SIG-M5 treated with dmso at 0.1 percent for 504 hours (cell line): ENCODE results near the gene ZMYM5.
A peak's percentile ranks its signal among the peaks of the same experiment; 100 is the strongest.
"Not testable (repeated sequence)": the region's sequence is repeated elsewhere in the genome, so short reads cannot be mapped to it uniquely, and the experiment has no call there.

Source experiments
- DNase-seq: peaks from one replicate; lab custom pipeline; 2025; ENCODE audit not compliant: unreplicated experiment; lab: John Stamatoyannopoulos, UW

ZMYM5 gene

DNA sequence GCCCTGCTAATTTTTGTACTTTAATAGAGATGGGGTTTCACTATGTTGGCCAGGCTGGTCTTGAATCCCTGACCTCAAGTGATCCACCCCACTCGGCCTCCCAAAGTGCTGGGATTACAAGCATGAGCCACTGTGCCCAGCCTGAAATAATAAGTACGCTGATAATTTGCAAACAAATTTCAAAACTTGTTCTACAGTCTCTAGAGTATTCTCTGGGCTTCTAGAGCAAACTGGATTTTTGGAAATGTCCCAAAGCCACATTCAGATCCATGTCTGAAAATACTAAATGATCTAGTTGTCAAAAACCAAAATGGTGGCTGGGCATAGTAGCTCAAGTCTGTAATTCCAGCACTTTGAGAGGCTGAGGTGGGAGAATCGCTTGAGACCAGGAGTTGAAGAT, 40.8 kb downstream of the ZMYM5 start:
- no peak for DNase-seq

- peak; percentile 24 for DNase-seq
Measured at GRCh38 chr13:19818223-19818842, 45.1 kb downstream of the ZMYM5 start.

DNA sequence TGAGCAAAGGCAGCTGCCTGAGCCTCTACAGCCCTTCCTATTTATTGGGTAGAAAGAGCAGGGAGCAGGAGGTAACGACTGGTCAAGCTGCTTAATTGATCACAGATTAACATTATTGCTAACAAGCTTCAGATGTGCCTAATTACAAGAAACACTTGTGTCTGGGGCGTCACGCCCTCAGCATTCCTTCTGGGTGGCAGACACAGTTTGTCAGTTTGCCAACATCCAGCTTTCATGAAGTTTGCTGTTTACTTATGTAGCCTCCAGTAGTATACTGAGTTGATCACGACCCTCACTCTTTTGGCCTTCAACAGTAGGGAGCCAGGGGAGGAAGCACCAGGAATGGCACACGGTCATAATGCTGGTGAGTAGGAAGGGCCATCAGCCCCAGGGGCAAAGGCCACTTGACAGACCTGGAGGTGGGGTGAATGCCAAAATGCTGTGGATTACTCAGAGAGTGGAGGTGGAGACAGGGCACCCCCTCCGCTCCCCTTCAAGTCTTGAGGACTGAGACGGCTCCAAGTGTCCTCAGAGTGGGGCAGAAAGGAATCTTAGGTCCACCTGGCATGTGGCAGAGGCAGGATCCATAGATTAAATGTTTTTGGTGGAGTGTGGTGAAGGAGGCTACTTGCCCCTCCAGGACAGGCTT, 45.8 kb downstream of the ZMYM5 start:
- DNase-seq = no peak

- DNase-seq = no peak
Measured at GRCh38 chr13:19817106-19817505, 46.3 kb downstream of the ZMYM5 start.

- not testable (repeated sequence) for DNase-seq
Measured at GRCh38 chr13:19815842-19816241, 47.6 kb downstream of the ZMYM5 start.

DNA sequence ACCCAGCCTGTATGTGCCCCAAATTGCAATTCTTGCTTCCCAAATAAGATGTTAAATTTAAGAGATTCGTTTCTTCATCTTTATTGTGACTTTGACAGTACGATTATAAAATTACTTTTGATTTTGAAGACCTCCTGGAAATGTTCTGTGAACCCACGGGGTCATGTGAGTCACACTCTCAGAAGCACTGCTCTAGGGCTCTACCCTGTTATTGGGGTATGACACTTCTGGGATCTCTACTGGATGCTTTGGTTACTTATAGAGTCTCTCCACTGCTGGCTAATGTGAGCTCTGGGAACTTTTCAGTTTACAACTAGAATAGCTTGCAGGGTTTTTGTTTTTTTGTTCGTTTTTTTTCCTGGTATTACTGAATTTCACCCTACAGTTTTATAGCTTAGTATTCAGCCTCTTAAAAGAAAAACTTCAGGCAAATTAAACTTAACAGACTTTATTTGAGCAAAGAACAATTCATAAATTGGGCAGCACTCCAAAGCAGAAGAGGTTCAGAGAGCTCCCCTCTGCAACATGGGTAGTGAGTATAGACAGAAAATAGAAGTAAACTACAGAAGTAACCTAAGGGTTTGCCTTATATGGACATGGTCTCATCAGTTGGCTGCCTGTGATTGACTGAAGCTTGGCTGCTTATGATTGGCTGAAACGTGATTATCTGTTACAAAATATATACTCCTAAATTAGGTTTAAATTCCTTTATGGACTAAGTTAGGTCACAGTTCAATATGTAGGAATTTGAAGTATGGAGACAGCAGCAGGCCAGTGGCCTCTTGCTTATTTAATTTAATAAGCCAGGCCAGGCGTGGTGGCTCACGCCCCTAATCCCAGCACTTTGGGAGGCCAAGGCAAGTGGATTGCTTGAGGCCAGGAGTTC, 52.2 kb downstream of the ZMYM5 start:
- no peak for DNase-seq

- DNase-seq = no peak
Measured at GRCh38 chr13:19810151-19810550, 53.3 kb downstream of the ZMYM5 start.

DNA sequence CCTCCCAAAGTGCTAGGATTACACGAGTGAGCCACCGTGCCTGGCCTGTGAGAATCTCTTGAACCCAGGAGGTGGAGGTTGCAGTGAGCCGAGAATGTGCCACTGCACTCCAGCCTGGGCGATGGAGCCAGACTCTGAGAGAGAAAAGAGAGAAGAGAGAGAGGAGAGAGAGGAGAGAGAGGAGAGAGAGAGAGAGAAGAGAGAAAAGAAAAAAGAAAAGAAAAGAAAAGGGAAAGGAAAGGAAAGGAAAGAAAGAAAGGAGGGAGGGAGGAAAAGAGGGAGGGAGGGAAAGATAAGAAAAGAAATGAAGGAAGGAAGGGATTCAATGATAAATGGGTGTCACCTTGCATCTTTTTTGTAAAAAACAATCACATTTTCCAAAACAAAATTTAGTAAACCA, 57.7 kb downstream of the ZMYM5 start:
- DNase-seq = no peak

GRCh38 chr13:19795956-19796355, 67.5 kb downstream of the ZMYM5 start:
- peak; percentile 43 for DNase-seq

- peak; percentile 86 for DNase-seq
Measured at GRCh38 chr13:19794631-19795030, 68.8 kb downstream of the ZMYM5 start.

GRCh38 chr13:19791953-19792537, 71.4 kb downstream of the ZMYM5 start:
- no peak for DNase-seq

DNA sequence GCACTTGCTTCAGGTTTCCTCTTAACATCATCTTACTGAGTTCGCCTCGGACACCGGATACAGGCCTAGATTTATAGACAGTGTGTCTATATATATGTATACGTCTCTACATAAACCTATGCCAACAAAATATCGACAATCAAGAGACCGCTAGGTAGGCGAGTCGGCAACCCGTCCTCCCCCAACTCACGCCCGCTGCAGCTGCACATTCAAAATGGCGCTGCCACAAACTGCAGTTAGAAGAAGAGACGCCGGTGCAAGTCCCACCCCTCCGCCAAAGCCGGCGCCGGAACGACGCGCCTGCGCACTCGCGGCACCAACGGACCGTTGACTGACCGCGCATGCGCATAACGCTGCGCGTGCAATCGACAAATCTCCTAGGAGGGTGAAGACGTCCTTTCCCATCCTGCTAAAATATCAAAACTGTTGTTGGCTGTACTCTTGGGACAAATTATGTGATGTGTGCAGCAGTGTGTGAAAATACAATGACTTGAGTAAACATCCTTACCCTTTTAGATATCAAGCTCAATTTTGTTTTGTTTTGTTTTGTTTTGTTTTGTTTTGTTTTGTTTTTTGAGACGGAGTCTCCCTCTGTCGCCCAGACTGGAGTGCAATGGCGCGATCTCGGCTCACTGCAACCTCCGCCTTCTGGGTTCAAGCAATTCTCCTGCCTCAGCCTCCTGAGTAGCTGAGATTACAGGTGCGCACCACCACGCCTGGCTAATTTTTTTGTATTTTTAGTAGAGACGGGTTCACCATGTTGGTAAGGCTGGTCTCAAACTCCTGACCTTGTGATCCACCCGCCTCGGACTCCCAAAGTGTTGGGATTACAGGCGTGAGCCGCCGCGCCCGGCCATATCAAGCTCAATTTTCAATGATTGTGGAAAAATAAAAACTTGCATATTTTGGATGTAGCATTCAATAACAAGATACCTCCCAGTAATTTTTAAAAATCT, 80.4 kb downstream of the ZMYM5 start, which contains the start of gene PSPC1:
Gene PSPC1 (minus strand): TSS at position 219 of the 956 bp plus-strand sequence. CDS start 188 bp downstream, at position 31.
- peak; percentile 97 for DNase-seq

DNA sequence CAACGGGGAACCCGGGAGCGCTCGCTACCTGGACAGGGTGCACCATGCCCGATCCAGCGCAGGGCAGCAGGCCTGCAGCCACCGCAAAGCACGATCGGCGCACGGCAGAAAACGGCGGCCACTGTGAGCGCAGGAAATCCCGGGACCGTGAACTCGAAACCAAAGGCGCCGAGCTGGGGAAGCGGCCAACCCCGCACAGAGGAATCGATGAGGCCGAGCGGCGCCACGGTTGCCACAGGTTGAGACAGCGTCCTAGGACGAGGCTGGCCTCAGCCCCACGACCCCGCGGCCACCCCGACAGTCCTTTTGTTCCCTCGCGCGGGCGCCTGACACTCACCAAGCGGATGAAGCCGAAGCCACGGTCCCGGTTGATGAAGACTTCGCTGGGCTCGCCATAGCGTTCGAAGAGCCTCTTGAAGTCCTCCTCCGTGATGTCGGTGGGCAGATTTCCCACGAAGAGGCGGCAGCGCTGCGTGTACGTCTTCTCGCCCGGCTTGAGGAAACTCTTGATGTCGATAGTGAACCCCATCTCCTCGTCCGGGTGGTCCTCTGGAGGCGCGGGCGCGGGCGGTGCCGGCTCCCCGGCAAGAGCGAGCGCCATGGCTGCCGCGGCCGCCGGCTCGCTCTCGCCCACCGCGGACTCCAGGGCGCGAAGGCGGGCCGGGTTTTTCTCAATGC, 81.3 kb downstream of the ZMYM5 start:
- DNase-seq = peak; percentile 30

DNA sequence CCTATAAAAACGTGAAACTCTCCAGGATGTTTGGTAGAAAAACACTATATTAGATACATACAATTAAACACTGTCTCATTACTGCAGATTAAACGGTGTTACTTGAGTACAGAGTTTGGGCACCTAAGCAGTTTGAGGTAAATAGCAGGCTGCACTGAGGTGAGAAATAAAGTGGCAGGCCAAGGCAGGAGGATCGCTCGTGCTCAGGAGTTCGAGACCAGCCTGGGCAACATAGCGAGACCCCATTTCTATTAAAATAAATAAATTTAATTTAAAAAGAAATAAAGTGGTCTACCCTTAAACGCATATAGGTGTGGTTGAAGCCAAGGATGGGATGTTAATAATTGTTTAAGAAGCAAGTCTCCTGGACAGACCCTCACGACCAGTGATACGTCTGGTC, 81.9 kb downstream of the ZMYM5 start:
- no peak for DNase-seq

DNA sequence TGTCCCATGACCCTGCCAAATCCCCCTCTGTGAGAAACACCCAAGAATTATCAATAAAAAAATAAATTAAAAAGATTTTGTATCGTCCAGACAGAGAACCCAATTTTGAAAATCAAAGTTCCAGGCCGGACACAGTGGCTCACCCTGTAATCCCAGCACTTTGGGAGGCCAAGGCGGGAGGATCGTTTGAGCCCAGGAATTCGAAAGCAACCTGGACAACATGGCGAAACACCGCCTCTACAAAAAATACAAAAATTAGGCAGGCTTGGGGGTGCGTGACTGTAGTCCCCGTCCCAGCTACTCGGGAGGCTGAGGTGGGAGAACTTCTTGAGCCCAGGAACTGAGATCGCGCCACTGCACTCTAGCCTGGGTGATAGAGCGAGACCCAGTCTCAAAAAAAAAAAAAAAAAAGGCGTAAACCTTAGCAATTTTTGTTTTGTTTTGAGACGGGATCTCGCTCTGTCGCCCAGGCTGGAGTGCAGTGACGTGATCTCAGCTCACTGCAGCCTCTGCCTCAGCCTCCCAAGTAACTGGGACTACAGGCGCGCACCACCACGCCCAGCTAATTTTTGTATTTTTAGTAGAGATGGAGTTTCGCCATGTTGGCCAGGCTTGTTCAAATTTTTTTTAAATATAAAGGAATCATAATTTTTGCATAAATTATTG, 82.6 kb downstream of the ZMYM5 start:
- not testable (repeated sequence) for DNase-seq
